GM19025 (cell line): Measurements from ENCODE around the gene RAB26.
"Not testable (repeated sequence)": the region's sequence is repeated elsewhere in the genome, so short reads cannot be mapped to it uniquely, and the experiment has no call there.

Experiments used
- ATAC-seq: cut with Tn5 transposase; IDR thresholded peaks from one replicate; pipeline ENCODE4 v1.9.1; 2021; ENCODE audit warnings: mild to moderate bottlenecking, low read depth, moderate library complexity; ENCODE audit not compliant: unreplicated experiment

Gene RAB26

GRCh38 chr16:2194166-2194834, 45.9 kb downstream of the RAB26 start:
- no peak for ATAC-seq

- no peak for ATAC-seq
Observed at GRCh38 chr16:2194852-2195321, 46.5 kb downstream of the RAB26 start.

- ATAC-seq = no peak
Observed at GRCh38 chr16:2195322-2196161, 47.1 kb downstream of the RAB26 start.

- ATAC-seq = no peak
Observed at GRCh38 chr16:2196162-2196980, 47.9 kb downstream of the RAB26 start, which contains the start of gene CASKIN1. Gene CASKIN1, minus strand, starts transcription at chr16:2196605. Its CDS starts 173 bp downstream, at chr16:2196432.

- no peak for ATAC-seq
Observed at GRCh38 chr16:2196981-2197511, 48.6 kb downstream of the RAB26 start.

- no peak for ATAC-seq
Observed at GRCh38 chr16:2197765-2198164, 49.3 kb downstream of the RAB26 start.

GRCh38 chr16:2198283-2198682, 49.9 kb downstream of the RAB26 start:
- no peak for ATAC-seq

- ATAC-seq = no peak
Observed at GRCh38 chr16:2199095-2199494, 50.7 kb downstream of the RAB26 start.

- ATAC-seq = no peak
Observed at GRCh38 chr16:2199621-2200139, 51.3 kb downstream of the RAB26 start.

- ATAC-seq = no peak
Observed at GRCh38 chr16:2200313-2200712, 51.9 kb downstream of the RAB26 start.

- not testable (repeated sequence) for ATAC-seq
Observed at GRCh38 chr16:2203119-2203688, 54.8 kb downstream of the RAB26 start.
